Astrocyte (in vitro differentiated cells and primary cell): Measurements from ENCODE around the gene PPP4R4.

Source experiments
- CTCF ChIP-seq: IDR thresholded peaks from 2 replicates; pipeline ENCODE4 v1.5.1; 2011; ENCODE audit warnings: low read depth, mild to moderate bottlenecking, inconsistent platforms, low read length, moderate library complexity; ENCODE audit not compliant: insufficient read depth
- EZH2 ChIP-seq: IDR thresholded peaks from 2 replicates; pipeline ENCODE4 v1.6.1; 2012; ENCODE audit warnings: mild to moderate bottlenecking, low read length, inconsistent platforms; ENCODE audit not compliant: insufficient read depth

- TF ChIP-seq CTCF (peak; percentile 94), EZH2 (no peak)
Measured at GRCh38 chr14:94136575-94137331, 37.4 kb upstream of the PPP4R4 start.
